NCI-H146 (cell line): ENCODE data around the gene ASB18.
"Not testable (repeated sequence)": the region's sequence is repeated elsewhere in the genome, so short reads cannot be mapped to it uniquely, and the experiment has no call there.

Source experiments
- DNase-seq: peaks from one replicate; lab custom pipeline; 2025; lab: John Stamatoyannopoulos, UW

ASB18 gene

DNA sequence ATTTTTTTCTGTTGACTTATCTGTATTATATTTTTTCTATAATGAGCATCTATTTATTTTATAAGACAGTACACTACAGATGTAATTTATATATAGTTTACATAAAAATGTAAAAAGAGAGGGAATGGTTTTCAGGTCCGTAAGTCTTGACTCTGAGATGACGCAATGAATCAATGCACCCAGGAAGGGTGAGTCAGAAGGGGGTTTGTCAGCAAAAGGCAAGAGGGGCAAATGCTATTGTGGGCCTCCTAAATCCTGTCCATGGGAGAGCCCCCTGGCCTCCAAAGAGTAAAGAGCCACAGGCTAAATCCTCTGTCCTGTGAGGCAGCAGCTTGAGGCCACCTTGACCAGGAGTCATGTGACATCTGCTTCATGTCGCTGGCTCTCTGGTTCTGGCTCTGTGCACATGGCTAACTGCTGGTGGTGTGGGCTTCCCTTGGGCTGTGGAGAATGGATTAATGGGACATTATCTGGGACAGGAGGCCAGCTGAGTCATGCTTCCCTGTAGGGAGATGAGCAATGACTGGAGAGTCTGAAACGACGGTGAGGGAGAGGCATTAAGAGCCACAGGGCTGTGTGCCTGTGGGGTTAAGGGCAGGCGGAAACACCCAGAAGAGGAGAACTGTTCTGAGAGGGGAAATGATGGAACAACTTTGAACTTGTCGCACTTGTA, 22.8 kb upstream of the ASB18 start:
- DNase-seq, result no peak

DNA sequence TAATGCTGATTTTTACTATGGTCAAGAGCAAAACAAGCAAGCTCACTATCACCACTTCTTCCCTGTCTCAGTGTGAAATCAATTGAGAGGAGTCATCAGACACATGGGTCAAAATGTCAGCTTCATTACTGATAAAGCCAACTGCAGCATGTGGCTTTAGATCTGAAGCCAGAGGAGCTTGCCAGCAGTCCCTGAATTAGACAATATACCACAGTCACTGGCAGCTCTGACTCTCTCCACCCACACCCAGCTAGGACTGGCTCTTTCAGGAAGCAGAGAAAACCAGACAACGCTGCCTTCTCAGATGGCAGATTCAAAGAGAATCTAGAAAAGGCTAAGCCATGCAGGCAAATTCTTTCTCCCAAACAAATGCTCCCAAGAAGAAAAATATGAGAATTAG, 20.0 kb upstream of the ASB18 start:
- no peak for DNase-seq

GRCh38 chr2:236282406-236282805, 18.2 kb upstream of the ASB18 start:
- DNase-seq, result no peak

- no peak for DNase-seq
Measured at GRCh38 chr2:236281423-236281822, 17.2 kb upstream of the ASB18 start.

DNA sequence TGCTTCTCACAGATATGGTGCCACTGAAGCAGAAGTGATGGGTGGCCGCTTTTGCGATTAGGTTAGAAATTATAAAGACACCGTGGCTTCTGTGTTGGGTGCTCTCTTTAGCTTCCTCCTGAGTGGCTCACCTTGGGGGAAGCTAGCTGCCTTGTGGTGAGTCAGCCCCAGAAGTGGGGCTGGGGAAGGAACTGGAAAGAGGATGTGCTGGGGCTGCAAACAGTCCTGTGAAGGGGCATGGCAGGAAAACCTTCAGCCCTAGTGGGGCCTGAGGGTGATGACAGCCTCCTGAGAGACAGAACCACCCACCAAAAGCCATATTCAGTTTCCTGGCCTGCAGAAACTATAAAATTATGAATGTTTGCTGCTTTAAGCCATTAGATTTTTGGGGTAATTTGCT, 8.9 kb upstream of the ASB18 start:
- DNase-seq, result no peak

- no peak for DNase-seq
Measured at GRCh38 chr2:236271851-236272250, 7.6 kb upstream of the ASB18 start.

GRCh38 chr2:236269876-236270275, 5.7 kb upstream of the ASB18 start:
- not testable (repeated sequence) for DNase-seq

DNA sequence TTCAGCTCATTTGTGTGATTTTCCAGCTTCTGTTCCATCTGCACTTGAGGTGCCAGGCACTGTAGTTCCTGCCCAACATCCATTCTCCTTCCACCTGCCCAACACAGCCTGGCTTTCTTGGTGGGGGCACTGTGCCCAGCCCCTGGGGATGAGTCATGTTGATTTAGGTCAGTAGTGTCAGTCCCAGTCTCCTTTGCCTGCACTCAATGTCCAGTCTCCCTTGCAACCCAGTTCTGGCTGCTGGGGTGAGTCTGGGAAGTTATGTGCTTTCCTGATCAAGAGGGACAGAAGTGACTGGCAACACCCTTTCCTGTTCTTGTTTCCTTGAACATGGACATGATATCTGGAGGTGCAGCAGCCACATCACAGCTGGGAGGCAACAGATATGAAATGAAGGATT, 1.5 kb upstream of the ASB18 start:
- no peak for DNase-seq

- DNase-seq, result no peak
Measured at GRCh38 chr2:236262238-236262637, 2.0 kb downstream of the ASB18 start.

GRCh38 chr2:236261452-236261851, 2.8 kb downstream of the ASB18 start:
- DNase-seq, result no peak

DNA sequence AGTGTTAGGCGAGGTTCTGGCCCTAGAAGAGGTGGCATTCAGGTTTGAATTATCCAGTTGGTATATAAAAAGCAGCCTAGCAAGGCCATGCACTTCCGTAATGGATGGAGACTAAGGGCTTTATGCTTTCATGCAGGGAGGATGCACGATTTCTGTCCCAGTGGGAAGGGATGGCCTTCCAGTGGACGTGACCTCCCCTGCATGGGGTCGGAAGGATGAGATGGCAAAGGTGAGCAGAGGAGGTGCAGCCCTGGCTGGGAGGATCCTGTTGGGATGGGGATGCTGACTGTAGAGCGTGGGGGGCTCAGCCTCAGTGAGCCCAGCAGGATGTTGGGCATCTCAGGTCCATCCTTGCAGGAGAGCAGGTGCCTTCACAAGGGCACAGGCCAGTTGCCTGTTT, 4.8 kb downstream of the ASB18 start:
- DNase-seq, result no peak

DNA sequence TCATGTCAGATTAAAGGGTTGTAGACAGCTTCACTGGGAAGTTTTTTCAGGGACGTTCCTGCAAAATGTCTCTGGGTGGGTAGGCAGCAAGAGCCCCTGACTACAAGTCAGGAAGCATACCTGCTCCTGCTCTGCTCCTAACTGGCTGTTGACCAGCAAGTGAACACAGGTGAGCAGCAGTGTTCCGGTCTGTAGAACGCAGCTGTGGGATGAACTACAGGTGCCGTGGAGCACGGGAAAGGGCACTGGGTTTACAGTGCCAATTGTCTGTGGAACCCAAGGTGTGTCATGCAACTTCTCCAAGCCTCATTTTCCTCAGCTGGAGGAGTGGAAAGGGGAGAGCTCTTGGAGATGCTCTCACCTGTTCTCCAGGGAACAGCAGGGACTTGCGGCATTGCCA, 6.6 kb downstream of the ASB18 start:
- no peak for DNase-seq

DNA sequence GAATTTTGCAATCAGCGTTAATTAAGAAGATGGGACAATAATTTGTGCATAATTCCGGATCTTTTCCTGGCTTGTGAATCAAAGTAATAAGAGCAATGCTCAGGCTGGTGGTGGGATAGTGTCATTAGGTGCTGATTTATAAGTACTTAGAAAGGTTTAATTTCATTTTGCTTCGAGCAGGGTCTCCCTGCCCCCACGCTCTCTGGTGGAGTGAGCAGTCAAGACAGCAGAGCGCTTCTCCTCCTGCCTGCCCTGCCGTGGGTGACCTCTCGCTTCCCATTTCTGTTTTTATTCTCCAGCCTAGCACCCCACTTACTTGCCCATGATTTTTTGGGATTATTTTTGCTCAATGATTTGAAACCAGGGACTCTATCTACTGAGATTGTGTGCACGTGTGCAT, 7.1 kb downstream of the ASB18 start:
- no peak for DNase-seq

DNA sequence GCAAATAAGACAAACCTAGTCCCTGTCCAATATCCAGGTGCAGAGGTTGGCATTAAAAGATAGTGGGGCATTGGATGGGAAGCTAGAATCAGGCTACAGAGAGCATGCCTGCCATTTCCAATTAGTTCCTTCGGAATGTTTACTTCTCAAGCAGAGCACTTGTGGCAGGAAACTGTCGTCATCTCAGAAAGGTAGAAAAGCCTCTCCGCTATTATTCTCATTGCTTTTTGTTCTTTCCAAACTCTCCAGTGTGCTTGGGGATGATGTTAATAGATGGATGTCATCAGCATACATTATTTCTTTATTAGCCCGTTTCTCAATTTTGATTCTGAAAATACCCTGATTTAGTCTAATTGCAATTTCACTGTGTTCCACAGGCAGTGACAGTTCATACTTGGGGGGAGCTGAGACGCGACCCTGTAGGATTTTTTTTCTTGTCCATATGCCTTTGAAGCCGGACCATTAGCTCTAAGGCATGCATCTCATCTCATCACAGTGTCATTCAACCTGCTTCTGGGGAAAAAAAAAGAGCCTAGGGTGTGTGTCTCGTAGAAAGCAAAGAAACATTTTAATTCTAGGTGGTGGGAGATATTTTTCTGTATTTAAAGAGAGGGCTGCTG, 7.7 kb downstream of the ASB18 start:
- no peak for DNase-seq

- DNase-seq, result no peak
Measured at GRCh38 chr2:236254674-236255073, 9.5 kb downstream of the ASB18 start.

DNA sequence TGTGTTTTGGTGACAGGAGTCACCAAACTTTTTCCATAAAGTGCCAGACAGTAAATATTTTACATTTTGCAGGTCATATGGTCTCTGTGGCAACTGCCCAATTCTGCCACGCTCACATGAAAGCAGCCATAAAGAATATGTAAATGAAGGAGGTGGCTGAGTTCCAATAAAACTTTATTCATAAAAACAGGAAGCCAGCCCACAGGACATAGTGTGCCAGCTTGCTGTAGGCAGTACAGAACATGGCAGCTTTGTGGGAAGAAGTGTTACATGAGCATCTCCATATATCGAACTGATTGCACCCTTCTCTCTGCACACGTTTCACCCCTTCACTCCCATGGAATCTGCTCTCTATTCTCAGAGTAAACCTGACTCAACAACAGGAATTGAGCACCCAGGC, 10.2 kb downstream of the ASB18 start:
- no peak for DNase-seq

DNA sequence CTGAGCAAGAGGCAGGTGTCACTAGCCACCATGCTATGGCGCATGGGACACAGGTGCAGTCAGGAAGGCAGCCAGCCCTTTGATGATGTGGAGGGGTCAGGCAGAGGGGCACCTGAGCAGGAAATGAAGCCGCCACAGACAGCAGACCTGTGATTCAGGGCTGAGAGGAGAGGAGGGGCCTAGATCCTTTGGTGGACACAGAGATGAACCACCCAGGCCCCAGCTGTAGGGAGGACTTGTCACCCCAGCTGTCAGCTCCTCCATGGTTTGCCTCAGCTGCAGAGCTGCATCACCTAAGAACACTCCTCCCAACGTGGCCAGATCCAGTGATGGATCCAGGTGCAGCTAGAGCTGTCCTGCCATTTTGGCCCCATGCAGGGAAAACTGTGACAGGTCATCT, 11.6 kb downstream of the ASB18 start:
- no peak for DNase-seq

DNA sequence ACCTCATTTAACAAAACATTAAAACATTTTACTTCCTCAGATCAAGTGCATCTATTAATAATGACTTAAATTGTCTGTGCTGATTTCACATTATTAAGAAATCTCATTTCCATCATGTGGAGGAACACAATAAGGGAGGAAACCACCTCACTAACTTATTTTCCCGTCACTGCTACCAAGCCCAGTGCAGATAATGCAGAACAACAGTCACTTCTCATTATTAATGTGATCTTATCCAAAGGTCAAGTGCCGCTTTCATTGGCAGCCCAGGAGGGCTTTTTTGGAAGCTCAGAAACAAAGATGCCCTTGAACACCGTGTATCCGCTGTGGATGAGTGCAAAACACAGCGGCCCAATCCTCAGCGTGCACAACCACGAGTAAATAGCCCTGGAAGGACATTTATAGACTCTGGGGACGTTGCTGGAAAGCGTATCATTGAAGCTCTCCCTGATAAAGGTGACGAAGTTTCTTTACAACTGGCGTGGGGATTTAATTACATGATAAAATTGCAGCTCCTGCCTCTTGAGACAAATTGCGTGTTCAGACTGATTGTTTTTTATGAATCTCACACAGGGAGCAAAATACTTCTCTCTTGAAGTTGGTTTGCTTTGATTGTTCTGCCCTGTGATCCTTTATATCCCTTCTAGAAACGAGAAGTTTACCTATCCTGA, 13.2 kb downstream of the ASB18 start:
- DNase-seq, result no peak

DNA sequence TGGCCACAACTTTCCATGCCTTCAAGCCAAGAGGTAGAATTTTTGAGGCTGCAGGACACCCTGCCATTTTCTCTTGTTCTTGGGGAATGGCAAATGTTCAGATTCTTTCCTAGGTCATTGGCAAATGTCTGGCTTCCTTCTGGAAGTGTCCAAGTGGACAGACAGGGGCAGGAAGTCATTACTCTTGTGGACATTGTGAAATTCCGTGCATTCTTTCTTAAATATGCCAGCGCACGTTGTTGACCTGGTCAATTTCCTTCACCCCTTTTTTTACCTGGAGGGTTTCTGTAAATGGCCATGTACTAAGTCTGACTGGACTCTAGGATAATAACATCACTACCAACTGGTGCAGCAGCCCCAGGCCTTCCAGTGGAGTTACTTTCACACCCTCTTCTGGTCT, 13.9 kb downstream of the ASB18 start:
- DNase-seq, result no peak

- DNase-seq, result no peak
Measured at GRCh38 chr2:236249066-236249465, 15.1 kb downstream of the ASB18 start.

DNA sequence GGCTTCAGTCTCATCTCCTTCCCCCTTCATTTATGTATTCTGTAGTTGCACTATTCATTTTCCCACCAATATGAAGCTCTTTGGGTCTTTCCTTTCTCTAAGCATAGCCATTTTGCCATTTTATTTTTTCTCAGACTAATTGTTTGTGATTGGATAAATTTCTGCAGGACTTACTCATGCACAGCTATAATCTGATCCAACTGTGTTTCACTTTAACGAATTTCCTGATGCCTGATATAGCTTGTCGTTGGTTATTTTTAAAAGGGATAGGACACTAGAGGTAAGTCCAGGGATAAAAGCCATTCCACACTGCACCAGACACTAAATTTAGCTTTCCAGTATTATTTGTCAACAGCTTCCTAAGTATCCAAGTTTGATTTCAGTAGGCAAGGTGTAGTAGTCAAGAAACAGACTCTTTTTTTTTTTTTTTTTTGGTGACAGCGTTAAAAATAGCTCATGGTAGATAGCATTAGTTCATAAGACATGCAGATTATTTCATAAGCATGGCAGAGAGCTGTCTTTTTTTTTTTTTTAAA, 17.4 kb downstream of the ASB18 start:
- DNase-seq, result no peak

DNA sequence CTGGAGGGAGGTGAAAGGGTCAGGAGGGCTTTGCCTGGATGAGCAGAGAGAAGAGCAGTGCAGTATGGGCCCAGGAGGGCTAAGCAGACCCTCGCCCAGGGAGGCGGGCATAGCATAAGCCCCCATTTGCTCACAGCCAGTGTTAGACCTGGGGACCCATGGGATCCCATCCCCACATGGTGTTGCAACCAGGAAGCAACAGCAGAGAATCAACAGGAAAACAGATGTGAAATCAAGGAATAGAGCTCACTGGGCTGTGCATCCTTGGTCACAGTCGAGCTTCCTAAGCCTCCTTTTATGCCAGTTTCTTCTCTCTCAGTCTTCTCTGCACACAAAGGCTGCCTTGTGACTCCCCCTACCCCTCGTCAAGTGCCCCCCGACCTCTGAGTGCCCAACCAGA, 19.9 kb downstream of the ASB18 start:
- no peak for DNase-seq

- no peak for DNase-seq
Measured at GRCh38 chr2:236242057-236242495, 22.1 kb downstream of the ASB18 start.
